ENCODE measurements around the gene RER1.

The RER1 gene

GRCh38 chr1:2354511-2355372 lies 36.9 kb upstream of the RER1 start:
- no peak for DNase-seq

GRCh38 chr1:2355373-2356261 lies 36.0 kb upstream of the RER1 start:
- no peak for DNase-seq

- no peak for DNase-seq
Observed at GRCh38 chr1:2356401-2356800, 35.2 kb upstream of the RER1 start.

- DNase-seq = no peak
Observed at GRCh38 chr1:2356911-2357845, 34.5 kb upstream of the RER1 start.

GRCh38 chr1:2358072-2358471 lies 33.6 kb upstream of the RER1 start:
- DNase-seq = no peak

GRCh38 chr1:2358651-2359640 lies 32.7 kb upstream of the RER1 start:
- no peak for DNase-seq

GRCh38 chr1:2360588-2361364 lies 30.9 kb upstream of the RER1 start:
- DNase-seq = no peak

- no peak for DNase-seq
Observed at GRCh38 chr1:2363847-2364513, 27.7 kb upstream of the RER1 start.

- no peak for DNase-seq
Observed at GRCh38 chr1:2368053-2368744, 23.4 kb upstream of the RER1 start.

GRCh38 chr1:2372551-2373490 lies 18.8 kb upstream of the RER1 start:
- DNase-seq = no peak

GRCh38 chr1:2373551-2374251 lies 17.9 kb upstream of the RER1 start:
- DNase-seq = no peak

GRCh38 chr1:2374252-2375155 lies 17.1 kb upstream of the RER1 start:
- DNase-seq = no peak

- no peak for DNase-seq
Observed at GRCh38 chr1:2375246-2375922, 16.3 kb upstream of the RER1 start.

GRCh38 chr1:2375923-2376260 lies 15.7 kb upstream of the RER1 start:
- DNase-seq = no peak

GRCh38 chr1:2376261-2376741 lies 15.3 kb upstream of the RER1 start:
- DNase-seq = no peak

Measured in NCI-H524 treated with DMSO at 0.1 percent for 48 hours (cell line).